ENCODE results near the gene ZNF292.
"Not testable (repeated sequence)": the region's sequence is repeated elsewhere in the genome, so short reads cannot be mapped to it uniquely, and the experiment has no call there.

ZNF292 gene

DNA sequence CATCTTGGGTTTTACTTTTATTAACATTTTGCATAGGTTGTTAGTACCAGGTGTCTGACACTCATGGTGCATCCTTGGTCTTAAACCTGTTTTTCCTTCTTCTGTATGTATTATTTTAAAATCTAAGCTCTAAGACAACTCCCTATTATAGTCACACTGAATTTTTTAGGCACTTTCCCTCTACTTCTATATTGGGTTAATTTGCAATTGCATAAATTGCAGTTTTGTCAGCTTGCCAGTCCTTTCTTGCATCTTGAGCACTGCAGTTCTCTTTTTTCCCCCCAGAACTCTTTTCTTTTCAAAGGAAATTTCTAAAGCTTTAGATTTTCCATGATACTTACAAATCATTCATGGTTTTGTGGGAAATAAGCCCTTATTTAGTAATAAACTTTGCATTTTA is 70.6 kb downstream of the ZNF292 start:
- no peak for DNase-seq (ENCODE audit: low read depth)
- H3K4me3 ChIP-seq (ENCODE audit: low read length) = no peak overlapping the region
- TF ChIP-seq, protein P1, sequence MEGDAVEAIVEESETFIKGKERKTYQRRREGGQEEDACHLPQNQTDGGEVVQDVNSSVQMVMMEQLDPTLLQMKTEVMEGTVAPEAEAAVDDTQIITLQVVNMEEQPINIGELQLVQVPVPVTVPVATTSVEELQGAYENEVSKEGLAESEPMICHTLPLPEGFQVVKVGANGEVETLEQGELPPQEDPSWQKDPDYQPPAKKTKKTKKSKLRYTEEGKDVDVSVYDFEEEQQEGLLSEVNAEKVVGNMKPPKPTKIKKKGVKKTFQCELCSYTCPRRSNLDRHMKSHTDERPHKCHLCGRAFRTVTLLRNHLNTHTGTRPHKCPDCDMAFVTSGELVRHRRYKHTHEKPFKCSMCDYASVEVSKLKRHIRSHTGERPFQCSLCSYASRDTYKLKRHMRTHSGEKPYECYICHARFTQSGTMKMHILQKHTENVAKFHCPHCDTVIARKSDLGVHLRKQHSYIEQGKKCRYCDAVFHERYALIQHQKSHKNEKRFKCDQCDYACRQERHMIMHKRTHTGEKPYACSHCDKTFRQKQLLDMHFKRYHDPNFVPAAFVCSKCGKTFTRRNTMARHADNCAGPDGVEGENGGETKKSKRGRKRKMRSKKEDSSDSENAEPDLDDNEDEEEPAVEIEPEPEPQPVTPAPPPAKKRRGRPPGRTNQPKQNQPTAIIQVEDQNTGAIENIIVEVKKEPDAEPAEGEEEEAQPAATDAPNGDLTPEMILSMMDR (conservative IDR thresholded peaks at IDR 0.05; ENCODE audit: low read length) = no peak

DNA sequence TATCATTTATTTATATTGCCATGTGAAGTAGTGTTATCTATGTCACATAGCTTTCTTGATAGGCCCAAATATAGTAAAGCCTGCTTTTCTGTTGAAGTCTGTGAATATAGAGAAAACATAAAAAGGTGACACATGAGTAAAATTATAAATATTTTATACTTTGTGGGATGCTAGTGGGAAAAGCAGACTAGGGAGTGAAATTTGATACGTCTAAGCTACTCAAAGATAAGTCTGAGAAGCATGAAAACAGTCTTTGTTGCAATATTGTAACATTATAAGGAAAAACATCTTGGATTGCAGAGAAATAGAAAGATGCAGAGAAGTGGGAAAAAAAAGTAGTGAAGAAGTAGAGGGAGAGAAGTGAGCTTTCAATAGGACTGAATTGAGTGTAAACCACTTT is 75.4 kb downstream of the ZNF292 start:
- no peak for DNase-seq (ENCODE audit: low read depth)
- TF ChIP-seq, protein P1 (conservative IDR thresholded peaks at IDR 0.05; ENCODE audit: low read length) = no peak

DNA sequence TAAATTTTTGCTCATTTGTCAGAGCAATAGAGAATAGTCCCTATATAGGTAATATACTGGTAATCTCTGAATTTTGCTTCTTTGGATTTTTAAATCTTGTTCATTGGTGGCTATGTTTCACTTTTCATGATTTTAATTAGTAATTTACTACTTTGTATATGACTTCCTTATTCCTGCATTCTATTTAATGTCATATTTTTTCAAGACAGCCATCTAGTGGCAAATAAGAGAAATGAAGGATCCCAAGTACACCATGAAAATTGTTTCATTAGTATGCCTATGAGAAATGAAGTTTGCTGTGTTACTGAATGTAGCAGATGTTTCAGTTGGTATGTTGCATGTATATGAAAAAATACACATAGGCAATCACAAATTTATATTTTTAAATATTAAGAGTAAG is 82.4 kb downstream of the ZNF292 start:
- TF ChIP-seq, protein P1 (conservative IDR thresholded peaks at IDR 0.05; ENCODE audit: low read length) = peak; percentile 65
- no peak overlapping the region for H3K4me3 ChIP-seq (ENCODE audit: low read length)
- DNase-seq (ENCODE audit: low read depth) = peak; percentile 35

More for the DNA sequence above, 75.4 kb downstream of the ZNF292 start:
- H3K4me3 ChIP-seq (ENCODE audit: low read length) = no peak overlapping the region

DNA sequence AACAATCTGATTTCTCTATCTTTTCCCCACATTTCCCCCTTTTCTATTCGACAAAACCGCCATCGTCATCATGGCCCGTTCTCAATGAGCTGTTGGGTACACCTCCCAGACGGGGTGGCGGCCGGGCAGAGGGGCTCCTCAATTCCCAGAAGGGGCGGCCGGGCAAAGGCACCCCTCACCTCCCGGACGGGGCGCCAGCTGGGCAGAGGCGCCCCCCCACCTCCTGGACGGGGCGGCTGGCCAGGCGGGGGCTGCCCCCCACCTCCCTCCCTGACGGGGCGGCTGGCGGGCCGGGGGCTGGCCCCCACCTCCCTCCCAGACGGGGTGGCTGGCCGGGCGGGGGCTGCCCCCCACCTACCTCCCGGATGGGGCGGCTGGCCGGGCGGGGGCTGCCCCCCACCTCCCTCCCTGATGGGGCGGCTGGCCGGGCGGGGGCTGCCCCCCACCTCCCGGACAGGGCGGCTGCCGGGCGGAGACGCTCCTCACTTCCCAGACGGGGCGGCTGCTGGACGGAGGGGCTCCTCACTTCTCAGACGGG is 83.8 kb downstream of the ZNF292 start:
- H3K4me3 ChIP-seq (ENCODE audit: low read length); DNase-seq (ENCODE audit: low read depth): not testable (repeated sequence)

DNA sequence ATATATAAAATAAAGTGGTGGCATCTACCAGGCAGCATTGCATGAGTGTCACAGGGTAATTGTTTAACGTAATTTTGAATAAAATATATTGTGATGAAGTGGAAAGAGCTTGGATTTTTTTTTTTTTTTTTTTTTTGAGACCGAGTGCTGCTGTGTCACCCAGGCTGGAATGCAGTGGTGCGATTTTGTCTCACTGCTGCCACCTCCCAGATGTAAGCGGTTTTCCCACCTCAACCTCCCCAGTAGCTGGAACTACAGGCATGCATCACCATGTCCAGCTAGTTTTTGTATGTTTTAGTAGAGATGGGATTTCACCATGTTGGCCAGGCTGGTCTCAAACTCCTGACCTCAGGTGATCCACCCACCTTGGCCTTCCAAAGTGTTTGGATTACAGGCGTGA is 85.9 kb downstream of the ZNF292 start:
- H3K4me3 ChIP-seq (ENCODE audit: low read length) = no peak overlapping the region
- TF ChIP-seq, protein P1 (conservative IDR thresholded peaks at IDR 0.05; ENCODE audit: low read length) = no peak
- DNase-seq (ENCODE audit: low read depth) = no peak

DNA sequence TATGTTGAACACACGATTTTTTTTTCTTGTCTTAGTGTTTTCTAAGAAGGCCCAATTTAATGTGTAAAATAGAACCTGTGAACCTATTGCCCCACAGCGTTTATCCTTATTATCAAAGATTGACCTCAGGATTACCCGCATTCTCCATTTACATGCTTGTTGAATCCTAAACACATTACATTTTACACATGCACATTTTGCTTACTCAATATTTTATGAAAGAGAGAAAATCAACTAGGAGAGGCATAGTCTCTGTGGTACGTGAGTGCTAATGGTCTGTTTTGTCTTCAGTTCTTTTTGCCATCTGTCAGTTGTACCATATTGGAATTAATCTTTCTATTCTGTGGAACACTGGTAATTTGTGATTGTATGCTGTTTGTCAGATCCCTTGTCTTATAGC is 86.9 kb downstream of the ZNF292 start:
- TF ChIP-seq, protein P1 (conservative IDR thresholded peaks at IDR 0.05; ENCODE audit: low read length) = no peak
- no peak overlapping the region for H3K4me3 ChIP-seq (ENCODE audit: low read length)
- DNase-seq (ENCODE audit: low read depth) = no peak

DNA sequence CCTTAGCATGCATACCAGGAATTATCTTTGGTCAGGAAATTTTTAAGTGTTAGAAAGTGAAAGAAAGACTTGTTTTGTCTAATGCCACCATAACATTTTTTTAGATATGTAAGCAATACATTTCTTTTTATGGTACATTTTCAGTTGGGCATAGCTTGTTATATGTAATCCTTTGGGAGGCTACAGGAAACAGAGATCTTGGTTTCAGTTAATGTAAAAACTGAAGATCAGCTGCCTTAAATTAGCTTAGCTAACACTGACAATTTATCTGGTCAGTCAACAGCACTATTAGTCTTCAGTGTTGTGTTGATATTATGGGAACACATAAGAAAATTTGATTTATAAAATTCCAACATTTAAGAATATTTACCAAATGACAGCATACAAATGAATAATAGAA is 88.4 kb downstream of the ZNF292 start:
- no peak overlapping the region for H3K4me3 ChIP-seq (ENCODE audit: low read length)
- TF ChIP-seq, protein P1 (conservative IDR thresholded peaks at IDR 0.05; ENCODE audit: low read length) = no peak
- no peak for DNase-seq (ENCODE audit: low read depth)

DNA sequence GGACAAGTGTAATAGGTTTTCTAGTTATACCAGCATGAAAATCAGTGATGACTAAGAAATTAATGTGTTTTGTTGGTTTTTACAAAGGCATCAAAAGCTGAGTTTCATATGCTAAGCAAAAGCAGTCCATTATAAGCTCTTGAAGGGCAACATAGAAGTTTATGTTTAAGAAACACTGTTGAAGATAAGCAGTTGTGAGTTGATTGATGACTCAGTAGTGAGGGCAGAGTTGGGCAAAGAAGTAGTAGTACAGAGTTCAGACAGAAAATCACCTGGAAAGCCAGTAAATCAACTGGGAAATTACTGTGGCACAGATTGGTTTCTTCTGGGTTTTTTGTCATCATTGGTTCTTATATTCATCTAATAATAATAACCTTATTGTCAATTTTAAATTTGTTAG is 89.0 kb downstream of the ZNF292 start:
- H3K4me3 ChIP-seq (ENCODE audit: low read length) = no peak overlapping the region
- TF ChIP-seq, protein P1 (conservative IDR thresholded peaks at IDR 0.05; ENCODE audit: low read length) = no peak
- no peak for DNase-seq (ENCODE audit: low read depth)

All from AG10803 (cell line).